Measurements from ENCODE around the gene CLIP4. TPM values are rescaled to one million over a fixed set of nuclear protein-coding genes. Genes with fewer than 3 reads are reported as not detected.

CLIP4 gene
- polyA plus RNA-seq, 1 of the 3 experiments (the other 2 are of a cell fraction) = 12.7 TPM

DNA sequence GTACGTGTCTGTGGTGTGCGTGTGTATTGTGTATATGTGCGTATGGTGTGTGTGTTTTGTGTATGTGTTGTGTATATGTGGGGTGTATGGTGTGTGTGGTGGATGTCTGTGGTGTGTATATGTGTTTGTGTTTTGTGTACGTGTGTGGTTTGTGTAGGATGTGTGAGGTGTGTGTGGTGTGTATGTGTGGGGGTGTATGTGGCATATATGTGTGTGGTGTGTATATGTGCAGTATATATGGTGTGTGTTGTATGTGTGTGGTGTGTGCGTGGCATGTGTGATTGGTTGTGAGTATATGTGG is 101.3 kb downstream of the CLIP4 start:
- H3K4me1 ChIP-seq (ENCODE audit: control insufficient read depth in 1 of 2, insufficient read depth in 2 of 2, low read depth in 1 of 2, low read length in 1 of 2) = peaks cover 0 to 9% of the 10 kb centered on the region in 2 experiments; a peak in 2 of 4 replicates
- TF ChIP-seq EP300 (IDR thresholded peaks at IDR 0.05; ENCODE audit: borderline replicate concordance in 1 of 2, low read depth in 1 of 2, low read length in 1 of 2) = no peak
- TF ChIP-seq YY1 (IDR thresholded peaks at IDR 0.05; ENCODE audit: low read depth) = no peak
- TF ChIP-seq SMC3 (IDR thresholded peaks at IDR 0.05; ENCODE audit: low read depth, low read length) = no peak
- TF ChIP-seq, protein P1, sequence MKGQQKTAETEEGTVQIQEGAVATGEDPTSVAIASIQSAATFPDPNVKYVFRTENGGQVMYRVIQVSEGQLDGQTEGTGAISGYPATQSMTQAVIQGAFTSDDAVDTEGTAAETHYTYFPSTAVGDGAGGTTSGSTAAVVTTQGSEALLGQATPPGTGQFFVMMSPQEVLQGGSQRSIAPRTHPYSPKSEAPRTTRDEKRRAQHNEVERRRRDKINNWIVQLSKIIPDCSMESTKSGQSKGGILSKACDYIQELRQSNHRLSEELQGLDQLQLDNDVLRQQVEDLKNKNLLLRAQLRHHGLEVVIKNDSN (IDR thresholded peaks at IDR 0.05; ENCODE audit: borderline replicate concordance, low read depth) = no peak
- no peak for TF ChIP-seq GATA2 (CRISPR knock-in tag; IDR thresholded peaks at IDR 0.05)
- no peak for TF ChIP-seq RAD21 (IDR thresholded peaks at IDR 0.05; ENCODE audit: low read length)
- TF ChIP-seq MEF2A (IDR thresholded peaks at IDR 0.05; ENCODE audit: borderline replicate concordance, low read depth) = no peak
- peak; percentile 12 for DNase-seq
- no peaks in the 10 kb centered on the region for H3K9me2 ChIP-seq
- H3K36me3 ChIP-seq (replicated peaks in 1 of 2; ENCODE audit: control insufficient read depth in 1 of 2, insufficient read depth in 2 of 2, low read length in 1 of 2) = no peaks in the 10 kb centered on the region
- no peak overlapping the region for H3K4me3 ChIP-seq (ENCODE audit: low read depth in 2 of 2, low read length in 1 of 2)
- no peaks in the 10 kb centered on the region for H3K79me2 ChIP-seq (ENCODE audit: insufficient read depth)
- H3K9me3 ChIP-seq = no peaks in the 10 kb centered on the region
- CTCF ChIA-PET = no interaction called here
- 88% methylated on average over 5 of the region's 5 CpGs for WGBS (ENCODE audit: low lambda C conversion rate)
- H3F3A ChIP-seq (replicated peaks; ENCODE audit: insufficient read depth) = no peaks in the 10 kb centered on the region
- no peak overlapping the region for H2AFZ ChIP-seq (ENCODE audit: low read depth)
- H3K27ac ChIP-seq (ENCODE audit: low read depth in 2 of 2, low read length in 1 of 2) = no peak overlapping the region
- POLR2A ChIA-PET = no interaction called here
- H3K27me3 ChIP-seq (ENCODE audit: insufficient read depth) = peaks cover 9% of the 10 kb centered on the region; the same call in 1 of the 2 replicates
- H3K9ac ChIP-seq = no peak overlapping the region
- H4K20me1 ChIP-seq (ENCODE audit: insufficient read depth) = no peaks in the 10 kb centered on the region
- no peak overlapping the region for H3K4me2 ChIP-seq

- no peaks in the 10 kb centered on the region for H3K79me2 ChIP-seq (ENCODE audit: insufficient read depth)
- TF ChIP-seq TEAD4 (IDR thresholded peaks at IDR 0.05; ENCODE audit: borderline replicate concordance, insufficient read depth) = no peak
- TF ChIP-seq RCOR1 (IDR thresholded peaks at IDR 0.05; ENCODE audit: low read length) = no peak
- no peak for TF ChIP-seq TCF12 (IDR thresholded peaks at IDR 0.05)
- TF ChIP-seq, protein P2, sequence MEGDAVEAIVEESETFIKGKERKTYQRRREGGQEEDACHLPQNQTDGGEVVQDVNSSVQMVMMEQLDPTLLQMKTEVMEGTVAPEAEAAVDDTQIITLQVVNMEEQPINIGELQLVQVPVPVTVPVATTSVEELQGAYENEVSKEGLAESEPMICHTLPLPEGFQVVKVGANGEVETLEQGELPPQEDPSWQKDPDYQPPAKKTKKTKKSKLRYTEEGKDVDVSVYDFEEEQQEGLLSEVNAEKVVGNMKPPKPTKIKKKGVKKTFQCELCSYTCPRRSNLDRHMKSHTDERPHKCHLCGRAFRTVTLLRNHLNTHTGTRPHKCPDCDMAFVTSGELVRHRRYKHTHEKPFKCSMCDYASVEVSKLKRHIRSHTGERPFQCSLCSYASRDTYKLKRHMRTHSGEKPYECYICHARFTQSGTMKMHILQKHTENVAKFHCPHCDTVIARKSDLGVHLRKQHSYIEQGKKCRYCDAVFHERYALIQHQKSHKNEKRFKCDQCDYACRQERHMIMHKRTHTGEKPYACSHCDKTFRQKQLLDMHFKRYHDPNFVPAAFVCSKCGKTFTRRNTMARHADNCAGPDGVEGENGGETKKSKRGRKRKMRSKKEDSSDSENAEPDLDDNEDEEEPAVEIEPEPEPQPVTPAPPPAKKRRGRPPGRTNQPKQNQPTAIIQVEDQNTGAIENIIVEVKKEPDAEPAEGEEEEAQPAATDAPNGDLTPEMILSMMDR (IDR thresholded peaks at IDR 0.05) = no peak
- TF ChIP-seq, protein P1 (IDR thresholded peaks at IDR 0.05; ENCODE audit: borderline replicate concordance, low read depth) = no peak
- TF ChIP-seq, protein P3, sequence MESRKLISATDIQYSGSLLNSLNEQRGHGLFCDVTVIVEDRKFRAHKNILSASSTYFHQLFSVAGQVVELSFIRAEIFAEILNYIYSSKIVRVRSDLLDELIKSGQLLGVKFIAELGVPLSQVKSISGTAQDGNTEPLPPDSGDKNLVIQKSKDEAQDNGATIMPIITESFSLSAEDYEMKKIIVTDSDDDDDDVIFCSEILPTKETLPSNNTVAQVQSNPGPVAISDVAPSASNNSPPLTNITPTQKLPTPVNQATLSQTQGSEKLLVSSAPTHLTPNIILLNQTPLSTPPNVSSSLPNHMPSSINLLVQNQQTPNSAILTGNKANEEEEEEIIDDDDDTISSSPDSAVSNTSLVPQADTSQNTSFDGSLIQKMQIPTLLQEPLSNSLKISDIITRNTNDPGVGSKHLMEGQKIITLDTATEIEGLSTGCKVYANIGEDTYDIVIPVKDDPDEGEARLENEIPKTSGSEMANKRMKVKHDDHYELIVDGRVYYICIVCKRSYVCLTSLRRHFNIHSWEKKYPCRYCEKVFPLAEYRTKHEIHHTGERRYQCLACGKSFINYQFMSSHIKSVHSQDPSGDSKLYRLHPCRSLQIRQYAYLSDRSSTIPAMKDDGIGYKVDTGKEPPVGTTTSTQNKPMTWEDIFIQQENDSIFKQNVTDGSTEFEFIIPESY (IDR thresholded peaks at IDR 0.05; ENCODE audit: borderline replicate concordance, low read depth) = no peak
- no peak for TF ChIP-seq ELF1 (IDR thresholded peaks at IDR 0.05)
- no peak for TF ChIP-seq FOXM1 (IDR thresholded peaks at IDR 0.05; ENCODE audit: low read depth)
- no peak for TF ChIP-seq JUND (IDR thresholded peaks at IDR 0.05)
- no peak for TF ChIP-seq RFX5 (IDR thresholded peaks at IDR 0.05; ENCODE audit: low read length)
- no peak for TF ChIP-seq MXI1 (IDR thresholded peaks at IDR 0.05; ENCODE audit: low read depth, low read length)
- no peak for TF ChIP-seq EZH2phosphoT487 (IDR thresholded peaks at IDR 0.05; ENCODE audit: borderline replicate concordance, low read depth)
- POLR2A ChIA-PET = no interaction called here
- CTCF ChIA-PET = interaction anchor here (1.0 kb wide), 1 partner anchor 11 kb away, joined by 3 read pairs; no protein-coding TSS in a partner anchor
- peaks cover 9% of the 10 kb centered on the region; the same call in 1 of the 2 replicates for H3K27me3 ChIP-seq (ENCODE audit: insufficient read depth)
- 54% methylated on average over 6 of the region's 6 CpGs for WGBS (ENCODE audit: low lambda C conversion rate)
- H3K9me2 ChIP-seq = no peaks in the 10 kb centered on the region
- H3K36me3 ChIP-seq (replicated peaks in 1 of 2; ENCODE audit: control insufficient read depth in 1 of 2, insufficient read depth in 2 of 2, low read length in 1 of 2) = no peaks in the 10 kb centered on the region
- H3K9me3 ChIP-seq = no peaks in the 10 kb centered on the region
- H2AFZ ChIP-seq (ENCODE audit: low read depth) = no peak overlapping the region
- H3K4me1 ChIP-seq (ENCODE audit: control insufficient read depth in 1 of 2, insufficient read depth in 2 of 2, low read depth in 1 of 2, low read length in 1 of 2) = peaks cover 0 to 4% of the 10 kb centered on the region in 2 experiments; a peak in 1 of 4 replicates
- no peak overlapping the region for H3K4me2 ChIP-seq
- no peaks in the 10 kb centered on the region for H3F3A ChIP-seq (replicated peaks; ENCODE audit: insufficient read depth)
- H3K4me3 ChIP-seq (ENCODE audit: low read depth in 2 of 2, low read length in 1 of 2) = no peak overlapping the region
- no peak overlapping the region for H3K9ac ChIP-seq
- H3K27ac ChIP-seq (ENCODE audit: low read depth in 2 of 2, low read length in 1 of 2) = no peak overlapping the region; a peak in 1 of 4 replicates
- no peak for DNase-seq
- H4K20me1 ChIP-seq (ENCODE audit: insufficient read depth) = no peaks in the 10 kb centered on the region
These were observed 102.9 kb downstream of the CLIP4 start for GRCh38 chr2:29218071-29218470.

Data from SK-N-SH (cell line).